ENCODE data around the gene ITGA6. TPM values are rescaled to one million over a fixed set of nuclear protein-coding genes. Genes with fewer than 3 reads are reported as not detected.

Gene ITGA6
- total RNA-seq, 1 experiment from 2014 or later, result 75.9 TPM

DNA sequence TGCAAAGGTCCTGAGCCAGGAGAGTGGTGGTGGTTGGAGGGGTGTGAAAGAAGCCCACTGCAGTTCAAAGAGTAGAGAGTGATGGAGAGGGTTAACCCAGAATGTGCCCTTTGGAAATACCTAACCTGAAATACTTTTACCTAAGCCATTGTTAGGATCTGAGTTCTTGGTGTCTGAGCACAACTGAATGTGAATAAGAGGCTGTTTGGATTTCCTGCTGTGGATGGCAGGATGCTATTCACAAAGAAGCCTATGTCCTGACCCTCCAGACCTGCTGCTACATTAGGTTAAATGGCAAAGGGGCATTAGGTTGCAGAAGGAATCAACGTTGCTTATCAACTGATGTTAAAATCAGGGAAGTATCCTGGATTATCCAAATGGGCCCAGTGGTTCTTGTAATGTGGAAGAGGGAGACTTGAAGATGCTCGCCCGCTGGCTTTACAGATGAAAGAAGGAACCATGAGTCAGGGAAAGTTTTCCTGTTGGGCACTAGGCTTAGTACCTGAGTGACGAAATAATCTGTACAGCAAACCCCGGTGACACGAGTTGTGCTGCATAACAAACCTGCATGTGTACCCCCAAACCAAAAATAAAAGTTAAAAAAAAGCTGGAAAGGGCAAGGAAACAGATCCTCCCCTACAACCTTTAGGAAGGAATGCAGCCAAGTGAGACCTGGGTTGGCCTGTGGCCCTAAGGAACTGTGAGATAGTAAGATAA, 27.2 kb downstream of the ITGA6 start:
- Histone ChIP-seq H3K4me1 (ENCODE audit: control insufficient read depth, insufficient read depth, low read length) (peaks cover 9% of the 10 kb centered on the region), H3K9me3 (ENCODE audit: control insufficient read depth, insufficient read depth, low read depth, low read length) (no peaks in the 10 kb centered on the region), H3K27me3 (ENCODE audit: control insufficient read depth, insufficient read depth, low read length) (no peaks in the 10 kb centered on the region), H3K36me3 (ENCODE audit: control insufficient read depth, insufficient read depth, low read length) (no peaks in the 10 kb centered on the region), H3K27ac (ENCODE audit: low read length) (no peak overlapping the region), H3K4me3 (ENCODE audit: low read depth in 2 of 2, low read length in 2 of 2) (no peak overlapping the region)
- in situ Hi-C loops (cut with HindIII; ENCODE audit: low pct_unique_long_range_greater_than_20kb, low sequenced_read_pairs) (no loop called here), intact Hi-C loops (cut with micrococcal nuclease; ENCODE audit: unreplicated experiment) (no loop called here)
- TF ChIP-seq TCF7L2 (IDR thresholded peaks at IDR 0.05; ENCODE audit: low read depth, low read length) (no peak), REST (IDR thresholded peaks at IDR 0.05; ENCODE audit: insufficient read depth in 1 of 2, low read depth in 2 of 2, low read length in 1 of 2) (no peak), SIN3A (IDR thresholded peaks at IDR 0.05; ENCODE audit: borderline replicate concordance, insufficient read depth, low read depth, low read length) (no peak), CTCF (IDR thresholded peaks at IDR 0.05) (no peak), POLR2AphosphoS5 (IDR thresholded peaks at IDR 0.05; ENCODE audit: low read depth, low read length) (no peak)
- CTCF ChIA-PET, result no interaction called here
- DNase-seq (ENCODE audit: low read depth, low spot score), result no peak
- no peak for ATAC-seq
- no TSS peak for BruUV-seq (replicated peaks)
- POLR2A ChIA-PET, result no interaction called here

- ATAC-seq (no peak), DNase-seq (ENCODE audit: low read depth, low spot score) (no peak)
- H3K4me3 ChIP-seq (ENCODE audit: low read depth in 2 of 2, low read length in 2 of 2), result no peak overlapping the region
- ChIA-PET CTCF (interaction anchor here (0.6 kb wide), 1 partner anchor 328 kb away, joined by 4 read pairs; no protein-coding TSS in a partner anchor), POLR2A (no interaction called here)
- TF ChIP-seq SIN3A (IDR thresholded peaks at IDR 0.05; ENCODE audit: borderline replicate concordance, insufficient read depth, low read depth, low read length) (no peak), REST (IDR thresholded peaks at IDR 0.05; ENCODE audit: insufficient read depth in 1 of 2, low read depth in 2 of 2, low read length in 1 of 2) (no peak), CTCF (IDR thresholded peaks at IDR 0.05) (no peak), POLR2AphosphoS5 (IDR thresholded peaks at IDR 0.05; ENCODE audit: low read depth, low read length) (no peak), TCF7L2 (IDR thresholded peaks at IDR 0.05; ENCODE audit: low read depth, low read length) (no peak)
- intact Hi-C loops (cut with micrococcal nuclease; ENCODE audit: unreplicated experiment) (no loop called here), in situ Hi-C loops (cut with HindIII; ENCODE audit: low pct_unique_long_range_greater_than_20kb, low sequenced_read_pairs) (no loop called here)
- H3K27ac ChIP-seq (ENCODE audit: low read length), result no peak overlapping the region
- no peaks in the 10 kb centered on the region for H3K9me3 ChIP-seq (ENCODE audit: control insufficient read depth, insufficient read depth, low read depth, low read length)
- no TSS peak for BruUV-seq (replicated peaks)
- H3K4me1 ChIP-seq (ENCODE audit: control insufficient read depth, insufficient read depth, low read length), result peaks cover 9% of the 10 kb centered on the region
- no peaks in the 10 kb centered on the region for H3K27me3 ChIP-seq (ENCODE audit: control insufficient read depth, insufficient read depth, low read length)
- no peaks in the 10 kb centered on the region for H3K36me3 ChIP-seq (ENCODE audit: control insufficient read depth, insufficient read depth, low read length)
Measured at GRCh38 chr2:172455121-172455515, 27.7 kb downstream of the ITGA6 start.
